HG03064 (cell line): ENCODE data around the gene HOXC13.

Experiments
- ATAC-seq: cut with Tn5 transposase; IDR thresholded peaks from one replicate; pipeline ENCODE4 v1.9.1; 2021; ENCODE audit warnings: low read depth; ENCODE audit not compliant: unreplicated experiment

HOXC13 gene

GRCh38 chr12:53938326-53939140, at the start of gene HOXC13:
Gene HOXC13 (plus strand): TSS chr12:53938831. CDS start chr12:53938907, 76 bp downstream.
- no peak for ATAC-seq

- no peak for ATAC-seq
Observed at GRCh38 chr12:53890081-53890480, 48.5 kb upstream of the HOXC13 start.

GRCh38 chr12:53892762-53893395, 45.8 kb upstream of the HOXC13 start:
- ATAC-seq, result no peak

GRCh38 chr12:53899230-53899629, 39.4 kb upstream of the HOXC13 start:
- no peak for ATAC-seq

- ATAC-seq, result no peak
Observed at GRCh38 chr12:53907103-53907502, 31.5 kb upstream of the HOXC13 start.

GRCh38 chr12:53916788-53917655, 21.6 kb upstream of the HOXC13 start:
- ATAC-seq, result no peak

GRCh38 chr12:53924521-53925405, 13.9 kb upstream of the HOXC13 start:
- ATAC-seq, result no peak

GRCh38 chr12:53927220-53928029, 11.2 kb upstream of the HOXC13 start:
- no peak for ATAC-seq

- no peak for ATAC-seq
Observed at GRCh38 chr12:53928054-53928835, 10.4 kb upstream of the HOXC13 start.

- ATAC-seq, result no peak
Observed at GRCh38 chr12:53929527-53929926, 9.1 kb upstream of the HOXC13 start.

GRCh38 chr12:53930591-53931255, 7.9 kb upstream of the HOXC13 start:
- no peak for ATAC-seq

- no peak for ATAC-seq
Observed at GRCh38 chr12:53931844-53932581, 6.6 kb upstream of the HOXC13 start.

- no peak for ATAC-seq
Observed at GRCh38 chr12:53932915-53933314, 5.7 kb upstream of the HOXC13 start.

GRCh38 chr12:53935383-53936341, 3.0 kb upstream of the HOXC13 start:
- ATAC-seq, result no peak

GRCh38 chr12:53937099-53937498, 1.5 kb upstream of the HOXC13 start:
- no peak for ATAC-seq

- ATAC-seq, result no peak
Observed at GRCh38 chr12:53937596-53938325, 870 bp upstream of the HOXC13 start.
